GM12878 (cell line): ENCODE data around the gene FTH1. TPM values are rescaled to one million over a fixed set of nuclear protein-coding genes. Genes with fewer than 3 reads are reported as not detected.

Experiments used
- ATAC-seq: fragments of 200-7000 bp; cut with Tn5 transposase; 3 replicates; pipeline ENCODE4 v1.9.1; 2020; ENCODE audit warnings: mild to moderate bottlenecking, moderate library complexity
- BruUV-seq: library from RNA; stranded (reverse); fragments of 400-500 nt; replicated peaks from 2 replicates; lab custom pipeline; 2021; lab: Mats Ljungman, UMichigan
- CTCF ChIA-PET: fragments of 300-600 bp; sonication (Branson Sonifier 250); formaldehyde crosslinking; extraction: SDS; loops from one replicate; lab custom pipeline; 2021; ENCODE audit warnings: inconsistent platforms; lab: Yijun Ruan, JAX
- POLR2A ChIA-PET: fragments of 350-600 bp; formaldehyde crosslinking; extraction: SDS; loops from one replicate; lab custom pipeline; 2021; ENCODE audit warnings: inconsistent platforms; lab: Charles Lee
- RAD21 ChIA-PET: fragments of 300-600 bp; sonication (Branson Sonifier 250); formaldehyde crosslinking; loops from one replicate; lab custom pipeline; 2023; ENCODE audit warnings: antibody characterized with exemption; ENCODE audit not compliant: unreplicated experiment; lab: Charles Lee
- SMC1A ChIA-PET: fragments of 300-600 bp; sonication (Branson Sonifier 250); formaldehyde crosslinking; loops from one replicate; lab custom pipeline; 2023; ENCODE audit not compliant: unreplicated experiment, uncharacterized antibody; lab: Charles Lee
- DNase-seq: peaks from one replicate; pipeline ENCODE4 v3.0.0-alpha.2; 2011; ENCODE audit warnings: low read depth, low spot score
- FAIRE-seq: peaks from 3 replicates; lab custom pipeline; 2011; peaks lifted over from hg19 to GRCh38; lab: Jason Lieb, UNC
- H2AFZ ChIP-seq: 2 replicates; pipeline ENCODE4 v1.6.0; 2011; ENCODE audit warnings: low read depth, low read length, control low read depth; ENCODE audit not compliant: control insufficient read depth
- H3K27ac ChIP-seq: 2 replicates; pipeline ENCODE4 v1.5.1; 2011; ENCODE audit warnings: control low read depth; ENCODE audit not compliant: control insufficient read depth, insufficient read depth
- H3K27me3 ChIP-seq, 2 experiments: replicated peaks in 1 of 2; 2 replicates each; pipeline versions ENCODE4 v1.6.0 to v1.6.1; 2011; ENCODE audit warnings: low read length in 1 of 2; ENCODE audit not compliant: control insufficient read depth in 2 of 2, insufficient read depth in 2 of 2
- H3K36me3 ChIP-seq, 2 experiments: 2 replicates each; pipeline ENCODE4 v1.5.1; 2011; ENCODE audit warnings: low read length in 1 of 2; ENCODE audit not compliant: control insufficient read depth in 2 of 2, insufficient read depth in 2 of 2
- H3K4me1 ChIP-seq: 2 replicates; pipeline ENCODE4 v1.6.1; 2011; ENCODE audit warnings: mild to moderate bottlenecking, low read length, moderate library complexity, mixed read lengths; ENCODE audit not compliant: control insufficient read depth, insufficient read depth
- H3K4me2 ChIP-seq: 2 replicates; pipeline ENCODE4 v1.6.0; 2011; ENCODE audit warnings: control low read depth; ENCODE audit not compliant: control insufficient read depth, insufficient read depth
- H3K4me3 ChIP-seq: fragments of 200-600 bp; sonication (generic); 2 replicates; pipeline ENCODE4 v1.5.1; 2016
- H3K79me2 ChIP-seq: 2 replicates; pipeline ENCODE4 v1.6.0; 2011; ENCODE audit warnings: low read length; ENCODE audit not compliant: control insufficient read depth, insufficient read depth
- H3K9ac ChIP-seq: 2 replicates; pipeline ENCODE4 v1.8.0; 2011; ENCODE audit warnings: low read length, control low read depth, mixed read lengths; ENCODE audit not compliant: control insufficient read depth, insufficient read depth
- H3K9me3 ChIP-seq: replicated peaks from 3 replicates; pipeline ENCODE4 v1.5.1; 2011; ENCODE audit warnings: mild to moderate bottlenecking, low read length; ENCODE audit not compliant: control insufficient read depth, insufficient read depth
- H4K20me1 ChIP-seq: 2 replicates; pipeline ENCODE4 v1.6.0; 2011; ENCODE audit not compliant: control insufficient read depth, insufficient read depth
- BHLHE40 ChIP-seq, 2 experiments: fragments of 450-650 bp in 1 of 2; IDR thresholded peaks; 2 replicates each; pipeline ENCODE4 v1.6.1; 2011 to 2017; ENCODE audit warnings: low read depth in 2 of 2, borderline replicate concordance in 1 of 2, improper control_type of control experiment in 1 of 2, low read length in 1 of 2, mild to moderate bottlenecking in 1 of 2
- CHD2 ChIP-seq: IDR thresholded peaks from 2 replicates; pipeline ENCODE4 v1.6.1; 2011; ENCODE audit warnings: low read depth, low read length, improper control_type of control experiment, borderline replicate concordance
- EZH2 ChIP-seq: IDR thresholded peaks from 2 replicates; pipeline ENCODE4 v1.6.1; 2012; ENCODE audit warnings: low read depth, mild to moderate bottlenecking, control low read depth, inconsistent platforms, low read length, borderline replicate concordance; ENCODE audit not compliant: control insufficient read depth
- MYB ChIP-seq: fragments of 150-350 bp; IDR thresholded peaks from 2 replicates; pipeline ENCODE4 v1.6.1; 2014; ENCODE audit warnings: mild to moderate bottlenecking, low read depth, low read length, borderline replicate concordance
- SREBF1 ChIP-seq: IDR thresholded peaks from 2 replicates; pipeline ENCODE4 v1.6.1; 2012; ENCODE audit warnings: mild to moderate bottlenecking, low read length
- SUZ12 ChIP-seq: fragments of 200-600 bp; sonication (generic); IDR thresholded peaks from one replicate; pipeline ENCODE4 v1.6.1; 2018; ENCODE audit warnings: antibody characterized with exemption, mild to moderate bottlenecking; ENCODE audit not compliant: unreplicated experiment
- USF1 ChIP-seq: IDR thresholded peaks from 2 replicates; pipeline ENCODE4 v1.6.1; 2011; ENCODE audit warnings: borderline replicate concordance, low read depth, mild to moderate bottlenecking, moderate library complexity, mixed read lengths, low read length; ENCODE audit not compliant: insufficient read depth; ENCODE audit errors: extremely low read length
- ZBTB4 ChIP-seq: fragments of 450-650 bp; formaldehyde crosslinking; IDR thresholded peaks from 2 replicates; pipeline ENCODE4 v1.4.0; 2022; ENCODE audit warnings: mild to moderate bottlenecking, moderate library complexity
- WGBS: methylation state at CpG from one replicate; pipeline ENCODE4 v1.1.6; 2016; ENCODE audit warnings: low lambda C conversion rate; ENCODE audit not compliant: insufficient replicate concordance, insufficient coverage; ENCODE audit errors: missing lambda C conversion rate; 5-methylcytosine and 5-hydroxymethylcytosine counted together
- in situ Hi-C: fragments of 300-500 bp; cut with MboI; formaldehyde crosslinking; loops from 9 replicates; pipeline ENCODE4 v1.14.3; 2018; ENCODE audit warnings: mixed read lengths
- intact Hi-C: fragments of 100-400 bp; cut with micrococcal nuclease; formaldehyde crosslinking; loops from one replicate; pipeline ENCODE4 v1.14.2; 2022; ENCODE audit not compliant: unreplicated experiment
- polyA plus RNA-seq, 11 experiments: library from polyadenylated mRNA; depleted of rRNA in 4 of 11; unstranded in 6 of 11; stranded (reverse) in 5 of 11; fragments of >200 nt; fragmentation: Nextera tagmentation in 4 of 11; fragmentation: Illumina TruSeq in 1 of 11; extraction: Ambion mirVana in 4 of 11; extraction: Trizol in 1 of 11; gene quantifications; 1 replicate in 1 of 11; 2 replicates in 10 of 11; pipeline versions ENCODE4 v1.2.1 to v1.2.3, GENCODE V29; 2011 to 2016; ENCODE audit warnings: inconsistent platforms in 2 of 11, missing spikeins in 2 of 11, low read depth in 1 of 11
- total RNA-seq, 4 experiments: library from RNA; depleted of rRNA in 3 of 4; stranded (reverse); fragments of >200 nt in 3 of 4; fragmentation: Illumina TruSeq in 1 of 4; extraction: Trizol in 1 of 4; gene quantifications; 2 replicates each; pipeline versions ENCODE4 v1.2.1 to v1.2.3, GENCODE V29; 2013 to 2021

FTH1 gene
- total and polyA plus RNA-seq, 10 of the 15 experiments (the other 5 are each of a cell fraction or from before 2014, with no cell fraction given) = 289 to 4,154 (median 960) TPM

- ATAC-seq (no peak), FAIRE-seq (no peak), DNase-seq (no peak)
- SMC1A ChIA-PET = no interaction called here
- POLR2A ChIA-PET = no interaction called here
- no peaks in the 10 kb centered on the region for H3K9me3 ChIP-seq
- in situ Hi-C loops = no loop called here
- RAD21 ChIA-PET = no interaction called here
- no peak overlapping the region for H2AFZ ChIP-seq
- no peaks in the 10 kb centered on the region for H3K36me3 ChIP-seq
- peaks cover 6 to 9% of the 10 kb centered on the region in 2 experiments; a peak in 3 of 4 replicates for H3K27me3 ChIP-seq
- no peaks in the 10 kb centered on the region for H3K4me1 ChIP-seq
- no peak overlapping the region for H3K4me3 ChIP-seq
- H3K27ac ChIP-seq = no peak overlapping the region
- H3K79me2 ChIP-seq = no peaks in the 10 kb centered on the region
- WGBS = 39% methylated on average over 14 of the region's 14 CpGs
- no peak overlapping the region for H3K9ac ChIP-seq
- intact Hi-C loops = no loop called here
- TF ChIP-seq CHD2 = no peak
- H3K4me2 ChIP-seq = no peak overlapping the region
- CTCF ChIA-PET = no interaction called here
- no TSS peak for BruUV-seq
- no peaks in the 10 kb centered on the region for H4K20me1 ChIP-seq
These were observed 49.0 kb downstream of the FTH1 start for GRCh38 chr11:61918251-61918937.

GRCh38 chr11:61917334-61918109 lies 49.9 kb downstream of the FTH1 start, which contains the start of gene RAB3IL1:
Gene RAB3IL1 (minus strand): TSS chr11:61917566. CDS start chr11:61917367, 199 bp downstream.
- ChIA-PET RAD21 (no interaction called here), CTCF (no interaction called here), SMC1A (no interaction called here), POLR2A (no interaction called here)
- H3K4me2 ChIP-seq = no peak within 1 kb of the TSS
- no peaks in the 10 kb centered on the region for H3K36me3 ChIP-seq
- no peak for TF ChIP-seq SREBF1
- peak; percentile 86 for TF ChIP-seq SUZ12
- TF ChIP-seq EZH2 = peak; percentile 26; the same call in 1 of the 2 replicates
- TF ChIP-seq USF1 = peak; percentile 72
- no peak for TF ChIP-seq ZBTB4 (CRISPR knock-in tag)
- peak in 1 of 2 experiments; percentile 63; a peak in 2 of 4 replicates for TF ChIP-seq BHLHE40 (IDR thresholded peaks at IDR 0.05; ENCODE audit: borderline replicate concordance in 1 of 2, low read depth in 2 of 2, low read length in 1 of 2)
- no peak for TF ChIP-seq MYB
- BruUV-seq = no TSS peak
- FAIRE-seq (no peak), ATAC-seq (no peak), DNase-seq (no peak)
- H3K27me3 ChIP-seq = peaks cover 6 to 9% of the 10 kb centered on the region in 2 experiments; a peak in 3 of 4 replicates
- H3K27ac ChIP-seq = no peak within 1 kb of the TSS
- H3K9ac ChIP-seq = no peak within 1 kb of the TSS
- no peaks in the 10 kb centered on the region for H3K9me3 ChIP-seq
- H3K4me3 ChIP-seq = no peak within 1 kb of the TSS
- H3K4me1 ChIP-seq = no peaks in the 10 kb centered on the region
- in situ Hi-C loops = no loop called here
- 6% methylated on average over 39 of the region's 74 CpGs for WGBS
- no peak within 1 kb of the TSS for H2AFZ ChIP-seq
- H4K20me1 ChIP-seq = no peaks in the 10 kb centered on the region
- H3K79me2 ChIP-seq = no peaks in the 10 kb centered on the region
- intact Hi-C loops = no loop called here
